ENCODE results near the gene DBH. TPM values are rescaled to one million over a fixed set of nuclear protein-coding genes. Genes with fewer than 3 reads are reported as not detected.

DBH gene
- total RNA-seq, 1 experiment from 2014 or later: not detected

- POLR2A ChIA-PET (ENCODE audit: low non-redundant PET): no interaction called here
- CTCF ChIA-PET: no interaction called here
- Histone ChIP-seq H3K36me3 (ENCODE audit: insufficient read depth, low read length, poor library complexity, severe bottlenecking) (no peaks in the 10 kb centered on the region), H3K4me1 (ENCODE audit: insufficient read depth, low read length, poor library complexity, severe bottlenecking) (peaks cover 10% of the 10 kb centered on the region), H3K9me3 (ENCODE audit: low read depth, low read length, poor library complexity, severe bottlenecking) (no peaks in the 10 kb centered on the region), H3K4me3 (ENCODE audit: low read depth, low read length, poor library complexity, severe bottlenecking) (no peak overlapping the region), H3K27ac (ENCODE audit: low read depth, low read length, poor library complexity, severe bottlenecking) (no peak overlapping the region), H3K27me3 (replicated peaks; ENCODE audit: insufficient read depth, low read depth, low read length, poor library complexity) (no peaks in the 10 kb centered on the region)
- no peak for DNase-seq (ENCODE audit: low spot score)
- intact Hi-C loops (cut with micrococcal nuclease; ENCODE audit: unreplicated experiment): no loop called here
- BruUV-seq (replicated peaks): no TSS peak
- TF ChIP-seq EZH2 (IDR thresholded peaks at IDR 0.05; ENCODE audit: borderline replicate concordance, low read depth, low read length, poor library complexity, severe bottlenecking): no peak
These were observed 54.0 kb downstream of the DBH start for GRCh38 chr9:133690081-133690561.

- ChIA-PET CTCF (no interaction called here), POLR2A (ENCODE audit: low non-redundant PET) (no interaction called here)
- DNase-seq (ENCODE audit: low spot score): no peak
- no peak overlapping the region for H3K27ac ChIP-seq (ENCODE audit: low read depth, low read length, poor library complexity, severe bottlenecking)
- no peak overlapping the region for H3K4me3 ChIP-seq (ENCODE audit: low read depth, low read length, poor library complexity, severe bottlenecking)
- H3K4me1 ChIP-seq (ENCODE audit: insufficient read depth, low read length, poor library complexity, severe bottlenecking): peaks cover 10% of the 10 kb centered on the region
- no peaks in the 10 kb centered on the region for H3K9me3 ChIP-seq (ENCODE audit: low read depth, low read length, poor library complexity, severe bottlenecking)
- intact Hi-C loops (cut with micrococcal nuclease; ENCODE audit: unreplicated experiment): no loop called here
- no peaks in the 10 kb centered on the region for H3K36me3 ChIP-seq (ENCODE audit: insufficient read depth, low read length, poor library complexity, severe bottlenecking)
- BruUV-seq (replicated peaks): no TSS peak
- TF ChIP-seq CTCF (conservative IDR thresholded peaks at IDR 0.05; ENCODE audit: low read depth, low read length) (no peak), EZH2 (IDR thresholded peaks at IDR 0.05; ENCODE audit: borderline replicate concordance, low read depth, low read length, poor library complexity, severe bottlenecking) (no peak)
- H3K27me3 ChIP-seq (replicated peaks; ENCODE audit: insufficient read depth, low read depth, low read length, poor library complexity): no peaks in the 10 kb centered on the region
These were observed 55.0 kb downstream of the DBH start for GRCh38 chr9:133691191-133691590.

- peak; percentile 57 for DNase-seq (ENCODE audit: low spot score)
- H3K4me1 ChIP-seq (ENCODE audit: insufficient read depth, low read length, poor library complexity, severe bottlenecking): peaks cover 10% of the 10 kb centered on the region
- intact Hi-C loops (cut with micrococcal nuclease; ENCODE audit: unreplicated experiment): no loop called here
- H3K27me3 ChIP-seq (replicated peaks; ENCODE audit: insufficient read depth, low read depth, low read length, poor library complexity): no peaks in the 10 kb centered on the region
- TF ChIP-seq CTCF (conservative IDR thresholded peaks at IDR 0.05; ENCODE audit: low read depth, low read length): no peak
- no peak for TF ChIP-seq EZH2 (IDR thresholded peaks at IDR 0.05; ENCODE audit: borderline replicate concordance, low read depth, low read length, poor library complexity, severe bottlenecking)
- no peaks in the 10 kb centered on the region for H3K36me3 ChIP-seq (ENCODE audit: insufficient read depth, low read length, poor library complexity, severe bottlenecking)
- H3K27ac ChIP-seq (ENCODE audit: low read depth, low read length, poor library complexity, severe bottlenecking): no peak overlapping the region
- POLR2A ChIA-PET (ENCODE audit: low non-redundant PET): no interaction called here
- H3K9me3 ChIP-seq (ENCODE audit: low read depth, low read length, poor library complexity, severe bottlenecking): no peaks in the 10 kb centered on the region
- H3K4me3 ChIP-seq (ENCODE audit: low read depth, low read length, poor library complexity, severe bottlenecking): no peak overlapping the region
- BruUV-seq (replicated peaks): no TSS peak
- CTCF ChIA-PET: no interaction called here
These were observed 55.6 kb downstream of the DBH start for GRCh38 chr9:133691626-133692363.
